ENCODE data around the gene KSR1.
"Not testable (repeated sequence)": the region's sequence is repeated elsewhere in the genome, so short reads cannot be mapped to it uniquely, and the experiment has no call there.

DNA sequence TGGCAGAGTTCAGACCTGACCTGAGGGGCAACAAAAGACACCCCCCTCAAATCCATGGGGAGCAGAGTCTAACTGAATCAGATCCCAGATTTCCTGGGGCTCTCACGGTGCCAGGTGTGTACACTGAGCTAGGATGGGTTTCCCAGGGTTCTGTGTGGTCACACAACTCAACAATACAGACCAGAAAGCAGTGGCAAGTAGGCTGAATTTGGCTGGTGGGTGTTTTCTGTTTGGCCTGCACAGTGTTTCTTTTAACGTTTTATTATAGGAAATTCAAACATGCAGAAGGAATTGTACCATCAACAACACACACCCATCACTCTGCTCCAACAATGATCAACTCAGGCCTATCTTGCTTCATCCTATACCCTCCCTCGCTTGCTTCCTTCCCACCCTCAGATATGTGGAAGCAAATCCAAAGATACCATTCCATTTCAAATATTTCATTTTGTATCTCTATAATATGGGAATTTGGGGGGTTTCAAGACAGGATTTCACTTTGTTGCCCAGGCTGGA lies 179.8 kb downstream of the KSR1 start:
- TF ChIP-seq POLR2AphosphoS5 (IDR thresholded peaks at IDR 0.05; ENCODE audit: low read depth, low read length); TAF1 (IDR thresholded peaks at IDR 0.05; ENCODE audit: borderline replicate concordance, low read depth, low read length); RAD21 (IDR thresholded peaks at IDR 0.05; ENCODE audit: low read length); EP300 (IDR thresholded peaks at IDR 0.05; ENCODE audit: borderline replicate concordance in 1 of 2, low read depth in 1 of 2, low read length in 1 of 2); GATA2 (CRISPR knock-in tag; IDR thresholded peaks at IDR 0.05): not testable (repeated sequence)
- TF ChIP-seq, protein P1, sequence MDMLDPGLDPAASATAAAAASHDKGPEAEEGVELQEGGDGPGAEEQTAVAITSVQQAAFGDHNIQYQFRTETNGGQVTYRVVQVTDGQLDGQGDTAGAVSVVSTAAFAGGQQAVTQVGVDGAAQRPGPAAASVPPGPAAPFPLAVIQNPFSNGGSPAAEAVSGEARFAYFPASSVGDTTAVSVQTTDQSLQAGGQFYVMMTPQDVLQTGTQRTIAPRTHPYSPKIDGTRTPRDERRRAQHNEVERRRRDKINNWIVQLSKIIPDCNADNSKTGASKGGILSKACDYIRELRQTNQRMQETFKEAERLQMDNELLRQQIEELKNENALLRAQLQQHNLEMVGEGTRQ (IDR thresholded peaks at IDR 0.05; ENCODE audit: borderline replicate concordance, low read depth, low read length) = not testable (repeated sequence)
- TF ChIP-seq, protein P2, sequence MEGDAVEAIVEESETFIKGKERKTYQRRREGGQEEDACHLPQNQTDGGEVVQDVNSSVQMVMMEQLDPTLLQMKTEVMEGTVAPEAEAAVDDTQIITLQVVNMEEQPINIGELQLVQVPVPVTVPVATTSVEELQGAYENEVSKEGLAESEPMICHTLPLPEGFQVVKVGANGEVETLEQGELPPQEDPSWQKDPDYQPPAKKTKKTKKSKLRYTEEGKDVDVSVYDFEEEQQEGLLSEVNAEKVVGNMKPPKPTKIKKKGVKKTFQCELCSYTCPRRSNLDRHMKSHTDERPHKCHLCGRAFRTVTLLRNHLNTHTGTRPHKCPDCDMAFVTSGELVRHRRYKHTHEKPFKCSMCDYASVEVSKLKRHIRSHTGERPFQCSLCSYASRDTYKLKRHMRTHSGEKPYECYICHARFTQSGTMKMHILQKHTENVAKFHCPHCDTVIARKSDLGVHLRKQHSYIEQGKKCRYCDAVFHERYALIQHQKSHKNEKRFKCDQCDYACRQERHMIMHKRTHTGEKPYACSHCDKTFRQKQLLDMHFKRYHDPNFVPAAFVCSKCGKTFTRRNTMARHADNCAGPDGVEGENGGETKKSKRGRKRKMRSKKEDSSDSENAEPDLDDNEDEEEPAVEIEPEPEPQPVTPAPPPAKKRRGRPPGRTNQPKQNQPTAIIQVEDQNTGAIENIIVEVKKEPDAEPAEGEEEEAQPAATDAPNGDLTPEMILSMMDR (IDR thresholded peaks at IDR 0.05) = not testable (repeated sequence)
